Measurements from ENCODE around the gene INPP1.
"Not testable (repeated sequence)": the region's sequence is repeated elsewhere in the genome, so short reads cannot be mapped to it uniquely, and the experiment has no call there.

Gene INPP1

GRCh38 chr2:190354003-190354690, 10.8 kb downstream of the INPP1 start:
- no peak overlapping the region for H3K4me3 ChIP-seq (ENCODE audit: low read depth, low read length)
- no peak for TF ChIP-seq CTCF (IDR thresholded peaks at IDR 0.05; ENCODE audit: borderline replicate concordance, insufficient read depth, low read depth, low read length)

GRCh38 chr2:190355968-190356644, 12.7 kb downstream of the INPP1 start:
- H3K4me3 ChIP-seq (ENCODE audit: low read depth, low read length): no peak overlapping the region
- no peak for TF ChIP-seq CTCF (IDR thresholded peaks at IDR 0.05; ENCODE audit: borderline replicate concordance, insufficient read depth, low read depth, low read length)

DNA sequence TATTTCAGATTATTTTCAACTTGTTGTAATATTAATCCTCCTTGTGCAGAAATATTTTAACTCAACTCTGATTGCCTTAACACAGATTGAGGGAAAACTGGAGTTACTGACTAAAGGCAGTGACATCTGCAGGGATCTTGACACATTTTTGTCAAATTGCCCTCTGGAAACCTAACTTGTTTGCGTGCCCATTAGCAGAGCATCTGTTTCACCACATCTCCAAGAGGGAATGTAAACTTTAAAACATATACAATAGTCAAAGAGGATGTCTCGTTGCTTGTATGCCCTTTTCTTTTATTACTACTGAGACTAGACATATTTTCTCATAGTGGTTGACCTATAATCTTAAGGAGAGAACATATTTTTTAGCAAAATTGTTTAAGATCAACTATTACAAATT, 14.2 kb downstream of the INPP1 start:
- TF ChIP-seq CTCF (IDR thresholded peaks at IDR 0.05; ENCODE audit: borderline replicate concordance, insufficient read depth, low read depth, low read length): no peak
- no peak overlapping the region for H3K4me3 ChIP-seq (ENCODE audit: low read depth, low read length)

- not testable (repeated sequence) for H3K4me3 ChIP-seq (ENCODE audit: low read depth, low read length)
Measured at GRCh38 chr2:190358655-190359448, 15.5 kb downstream of the INPP1 start.

DNA sequence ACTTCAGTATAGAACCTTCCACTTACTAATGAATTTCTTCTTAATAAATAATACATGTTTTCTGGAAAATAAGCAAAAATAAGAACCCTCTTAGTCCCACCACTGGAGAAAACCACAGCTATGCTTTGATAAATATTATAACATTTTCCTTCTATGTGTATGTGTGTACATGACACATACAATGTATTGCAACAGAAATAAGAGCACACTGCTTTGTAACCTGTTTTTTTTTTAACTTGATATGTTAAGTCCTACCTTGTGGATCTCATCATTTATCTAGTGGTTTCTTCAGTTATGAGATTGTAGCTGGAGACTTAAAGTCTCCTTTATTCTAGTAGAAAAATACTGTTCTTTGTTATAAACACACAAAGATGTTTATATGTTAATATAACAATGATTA, 17.2 kb downstream of the INPP1 start:
- H3K4me3 ChIP-seq (ENCODE audit: low read depth, low read length): no peak overlapping the region

DNA sequence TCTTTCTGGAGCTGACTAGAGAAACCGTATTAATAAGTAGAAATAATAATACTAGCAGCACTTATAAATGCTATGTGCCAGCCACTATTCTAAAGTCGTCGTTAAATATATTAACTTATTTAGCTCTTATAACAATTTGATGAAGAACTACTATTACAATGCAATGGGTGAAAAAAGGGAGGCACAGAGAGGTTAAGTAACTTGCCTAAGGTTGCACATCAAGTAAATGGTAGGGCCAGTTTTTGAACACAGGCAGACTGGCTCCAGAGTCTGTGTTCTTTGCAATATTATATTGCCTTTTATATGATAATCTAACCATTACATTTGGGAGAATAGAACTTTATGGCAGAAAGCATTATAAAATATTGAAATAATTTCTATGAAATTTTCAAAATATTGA, 17.6 kb downstream of the INPP1 start:
- no peak for TF ChIP-seq CTCF (IDR thresholded peaks at IDR 0.05; ENCODE audit: borderline replicate concordance, insufficient read depth, low read depth, low read length)
- no peak overlapping the region for H3K4me3 ChIP-seq (ENCODE audit: low read depth, low read length)

More for the DNA sequence above, 17.2 kb downstream of the INPP1 start:
- no peak for TF ChIP-seq CTCF (IDR thresholded peaks at IDR 0.05; ENCODE audit: borderline replicate concordance, insufficient read depth, low read depth, low read length)

DNA sequence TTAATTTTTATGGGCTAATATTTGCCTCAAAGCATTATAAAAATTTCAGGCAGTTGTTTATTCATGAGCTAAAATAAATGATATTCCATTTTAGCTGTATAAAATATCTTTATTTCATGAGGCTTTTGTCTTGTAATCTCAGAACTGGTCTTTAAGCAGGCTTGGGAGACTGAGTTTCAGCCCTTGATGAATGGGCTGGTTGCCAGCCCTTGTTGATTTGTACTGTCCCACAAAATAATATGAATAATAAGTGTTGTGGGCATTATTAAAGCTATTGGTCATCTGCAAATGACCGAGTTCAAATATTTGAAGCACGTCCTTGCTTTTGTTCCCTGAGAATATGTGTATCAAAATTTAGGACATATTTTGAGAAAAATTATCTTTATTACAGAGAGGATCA, 18.2 kb downstream of the INPP1 start:
- TF ChIP-seq CTCF (IDR thresholded peaks at IDR 0.05; ENCODE audit: borderline replicate concordance, insufficient read depth, low read depth, low read length): no peak
- no peak overlapping the region for H3K4me3 ChIP-seq (ENCODE audit: low read depth, low read length)

All from GM12875 (cell line).